BJ (cell line): Measurements from ENCODE around the gene HOXC6. TPM values are rescaled to one million over a fixed set of nuclear protein-coding genes. Genes with fewer than 3 reads are reported as not detected.

Source experiments
- CTCF ChIA-PET: fragments of 350-600 bp; formaldehyde crosslinking; extraction: SDS; loops from one replicate; lab custom pipeline; 2021; ENCODE audit warnings: antibody characterized with exemption, inconsistent platforms; lab: Yijun Ruan, JAX
- POLR2A ChIA-PET: fragments of 300-600 bp; sonication (Branson Sonifier 250); formaldehyde crosslinking; extraction: SDS; loops from one replicate; lab custom pipeline; 2021; ENCODE audit warnings: antibody characterized with exemption; lab: Charles Lee
- DNase-seq: peaks from one replicate; pipeline ENCODE4 v3.0.0-alpha.2; 2011; ENCODE audit warnings: low read depth
- H3K27me3 ChIP-seq: 2 replicates; pipeline ENCODE4 v1.6.0; 2011; ENCODE audit warnings: low read length; ENCODE audit not compliant: control insufficient read depth, insufficient read depth
- H3K36me3 ChIP-seq: 2 replicates; pipeline ENCODE4 v1.5.1; 2011; ENCODE audit warnings: low read length; ENCODE audit not compliant: control insufficient read depth, insufficient read depth
- H3K4me3 ChIP-seq: 2 replicates; pipeline ENCODE4 v1.5.1; 2011; ENCODE audit warnings: low read depth, mild to moderate bottlenecking, control low read depth, low read length
- polyA plus RNA-seq: library from polyadenylated mRNA; depleted of rRNA; stranded (reverse); fragments of >200 nt; gene quantifications from 2 replicates; pipeline ENCODE4 v1.2.3, GENCODE V29; 2011
- TF ChIP-seq, protein P1 (sequence below): IDR thresholded peaks from 2 replicates; pipeline ENCODE4 v1.5.1; 2011; ENCODE audit warnings: low read depth, mild to moderate bottlenecking, control low read depth, inconsistent platforms, low read length, moderate library complexity; ENCODE audit not compliant: insufficient read depth

HOXC6 gene
- polyA plus RNA-seq, 1 experiment = 5.9 TPM

DNA sequence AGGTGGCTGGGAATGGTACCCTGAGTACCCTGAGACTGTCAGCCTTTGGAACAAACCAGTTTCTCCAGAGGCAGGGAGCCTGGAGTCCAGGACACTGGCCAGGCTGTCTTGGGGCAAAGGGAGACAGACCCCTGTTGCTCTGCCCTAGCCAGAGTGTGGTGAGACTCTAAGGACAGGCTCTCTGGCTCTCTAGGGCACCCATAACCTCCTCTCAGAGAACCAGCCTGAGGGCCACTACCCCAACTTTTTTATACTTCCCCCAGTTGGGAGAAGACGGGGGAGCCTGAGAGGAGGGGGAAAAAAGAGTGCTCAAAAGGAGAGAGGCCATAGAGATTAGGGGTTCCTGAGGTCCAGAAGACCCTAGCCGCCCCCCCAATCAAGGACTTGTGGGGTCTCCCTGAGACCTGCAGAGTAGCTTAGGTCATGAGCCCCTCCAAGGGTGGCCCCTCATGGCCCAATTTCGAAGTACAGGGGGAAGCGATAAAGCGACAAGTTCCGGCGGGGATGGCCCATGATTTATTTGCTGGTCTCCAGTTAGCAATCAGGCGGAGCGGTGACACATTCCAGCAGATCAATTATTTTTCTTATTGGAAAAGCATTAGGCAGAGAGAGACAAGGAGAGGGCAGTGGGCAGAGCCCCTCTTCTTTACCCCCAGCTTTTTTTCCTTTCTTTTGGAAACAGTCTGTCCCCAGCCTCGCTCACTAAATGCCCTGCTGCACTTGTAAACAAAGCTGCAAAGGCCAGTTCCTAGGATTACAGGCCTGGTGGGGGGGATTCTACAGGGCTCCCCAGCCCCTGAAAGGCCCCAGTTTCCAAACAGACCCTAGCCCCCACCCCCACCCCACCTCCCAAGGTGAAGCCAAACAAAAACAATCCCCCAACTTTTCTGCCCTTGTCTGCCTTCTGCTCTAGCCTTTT lies 17.9 kb upstream of the HOXC6 start:
- CTCF ChIA-PET = interaction anchor here (1.0 to 16.8 kb wide), 6 partner anchors 22 to 203 kb away, joined by 3 to 213 read pairs (median 13); partner anchors contain the start of gene HOXC5
- TF ChIP-seq, protein P1, sequence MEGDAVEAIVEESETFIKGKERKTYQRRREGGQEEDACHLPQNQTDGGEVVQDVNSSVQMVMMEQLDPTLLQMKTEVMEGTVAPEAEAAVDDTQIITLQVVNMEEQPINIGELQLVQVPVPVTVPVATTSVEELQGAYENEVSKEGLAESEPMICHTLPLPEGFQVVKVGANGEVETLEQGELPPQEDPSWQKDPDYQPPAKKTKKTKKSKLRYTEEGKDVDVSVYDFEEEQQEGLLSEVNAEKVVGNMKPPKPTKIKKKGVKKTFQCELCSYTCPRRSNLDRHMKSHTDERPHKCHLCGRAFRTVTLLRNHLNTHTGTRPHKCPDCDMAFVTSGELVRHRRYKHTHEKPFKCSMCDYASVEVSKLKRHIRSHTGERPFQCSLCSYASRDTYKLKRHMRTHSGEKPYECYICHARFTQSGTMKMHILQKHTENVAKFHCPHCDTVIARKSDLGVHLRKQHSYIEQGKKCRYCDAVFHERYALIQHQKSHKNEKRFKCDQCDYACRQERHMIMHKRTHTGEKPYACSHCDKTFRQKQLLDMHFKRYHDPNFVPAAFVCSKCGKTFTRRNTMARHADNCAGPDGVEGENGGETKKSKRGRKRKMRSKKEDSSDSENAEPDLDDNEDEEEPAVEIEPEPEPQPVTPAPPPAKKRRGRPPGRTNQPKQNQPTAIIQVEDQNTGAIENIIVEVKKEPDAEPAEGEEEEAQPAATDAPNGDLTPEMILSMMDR = no peak
- DNase-seq = no peak
- Histone ChIP-seq H3K4me3 (no peak overlapping the region), H3K27me3 (peaks cover 22% of the 10 kb centered on the region), H3K36me3 (no peaks in the 10 kb centered on the region)
- POLR2A ChIA-PET = no interaction called here

DNA sequence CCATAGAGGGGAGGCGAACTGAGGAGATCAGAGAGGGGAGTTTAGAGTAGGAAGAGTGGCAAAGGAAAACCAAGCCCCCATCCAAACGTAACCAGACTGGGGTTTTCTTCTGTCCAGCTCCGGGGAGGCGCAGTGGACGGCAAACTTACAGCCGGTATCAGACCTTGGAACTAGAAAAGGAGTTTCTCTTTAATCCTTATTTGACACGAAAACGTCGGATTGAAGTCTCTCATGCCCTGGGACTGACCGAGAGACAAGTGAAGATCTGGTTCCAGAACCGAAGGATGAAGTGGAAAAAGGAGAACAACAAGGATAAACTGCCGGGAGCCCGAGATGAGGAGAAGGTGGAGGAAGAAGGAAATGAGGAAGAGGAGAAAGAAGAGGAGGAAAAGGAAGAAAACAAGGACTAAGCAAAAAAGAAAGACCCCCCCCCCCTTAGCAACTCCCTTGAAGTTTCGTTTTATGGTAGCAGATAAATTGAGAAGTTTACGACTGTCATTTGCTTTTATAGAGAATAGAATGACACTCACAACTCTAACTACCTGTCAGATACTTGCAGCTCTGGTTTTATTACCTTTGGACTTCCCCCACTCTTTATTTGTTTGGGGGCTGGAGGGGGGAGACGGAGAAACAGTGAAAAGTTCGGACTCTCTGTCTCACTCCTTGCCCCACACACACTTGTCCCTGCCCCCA lies 17.1 kb upstream of the HOXC6 start:
- H3K4me3 ChIP-seq = no peak overlapping the region
- CTCF ChIA-PET = interaction anchor here (1.0 to 16.8 kb wide), 4 partner anchors 22 to 197 kb away, joined by 3 to 213 read pairs (median 104); partner anchors contain the start of gene HOXC5

DNA sequence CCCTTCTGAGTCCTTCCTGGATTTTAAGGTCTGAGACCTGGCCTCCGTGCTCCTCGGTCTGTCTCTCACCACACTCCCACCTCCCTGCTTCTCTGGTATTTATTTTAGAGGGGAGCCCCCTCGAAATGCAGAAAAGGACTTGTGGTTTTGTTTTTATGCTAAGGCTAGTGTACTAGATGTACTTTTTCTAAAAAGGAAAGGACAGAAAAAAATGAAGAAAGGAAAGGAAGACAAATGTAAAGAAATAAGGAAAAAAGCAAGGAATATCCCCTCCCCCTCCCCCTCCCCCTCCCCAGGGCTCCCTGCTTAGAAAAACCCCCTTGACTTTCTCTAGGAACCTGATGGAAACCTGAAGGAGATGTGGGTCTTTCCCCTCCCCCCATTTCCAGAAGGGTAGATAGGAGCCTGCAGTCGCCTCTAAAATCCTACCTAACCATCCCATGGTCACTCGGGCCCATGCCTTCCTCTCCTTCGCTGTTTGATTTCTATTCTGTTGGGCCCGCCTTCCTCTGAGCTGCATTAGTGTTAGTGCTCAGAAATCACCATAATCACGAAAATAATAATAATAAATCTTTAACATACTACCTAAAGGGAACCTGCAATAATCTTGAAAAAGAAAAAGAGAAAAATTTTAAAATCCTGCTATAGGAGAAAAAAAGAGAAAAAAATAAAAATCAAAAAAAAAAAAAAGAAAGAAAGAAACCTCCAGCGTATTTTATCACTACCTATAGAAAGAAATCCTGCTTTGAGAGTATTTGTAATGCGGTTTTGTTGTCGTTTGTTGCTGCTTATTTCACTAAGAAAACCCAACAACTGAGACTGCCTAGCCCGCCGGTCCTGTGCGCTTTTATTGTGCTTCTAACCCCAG lies 16.3 kb upstream of the HOXC6 start:
- CTCF ChIA-PET = interaction anchor here (0.7 to 16.8 kb wide), 7 partner anchors 16 to 196 kb away, joined by 3 to 213 read pairs (median 5); partner anchors contain the start of gene HOXC5
- Histone ChIP-seq H3K36me3 (no peaks in the 10 kb centered on the region), H3K27me3 (peaks cover 27% of the 10 kb centered on the region), H3K4me3 (no peak overlapping the region)
- TF ChIP-seq, protein P1 = no peak
- POLR2A ChIA-PET = interaction anchor here (0.5 kb wide), 1 partner anchor 180 kb away, joined by 7 read pairs; no protein-coding TSS in a partner anchor
- no peak for DNase-seq

More for the DNA sequence above, 17.1 kb upstream of the HOXC6 start:
- POLR2A ChIA-PET = no interaction called here
- TF ChIP-seq, protein P1 = no peak
- no peaks in the 10 kb centered on the region for H3K36me3 ChIP-seq
- DNase-seq = no peak
- peaks cover 27% of the 10 kb centered on the region for H3K27me3 ChIP-seq

DNA sequence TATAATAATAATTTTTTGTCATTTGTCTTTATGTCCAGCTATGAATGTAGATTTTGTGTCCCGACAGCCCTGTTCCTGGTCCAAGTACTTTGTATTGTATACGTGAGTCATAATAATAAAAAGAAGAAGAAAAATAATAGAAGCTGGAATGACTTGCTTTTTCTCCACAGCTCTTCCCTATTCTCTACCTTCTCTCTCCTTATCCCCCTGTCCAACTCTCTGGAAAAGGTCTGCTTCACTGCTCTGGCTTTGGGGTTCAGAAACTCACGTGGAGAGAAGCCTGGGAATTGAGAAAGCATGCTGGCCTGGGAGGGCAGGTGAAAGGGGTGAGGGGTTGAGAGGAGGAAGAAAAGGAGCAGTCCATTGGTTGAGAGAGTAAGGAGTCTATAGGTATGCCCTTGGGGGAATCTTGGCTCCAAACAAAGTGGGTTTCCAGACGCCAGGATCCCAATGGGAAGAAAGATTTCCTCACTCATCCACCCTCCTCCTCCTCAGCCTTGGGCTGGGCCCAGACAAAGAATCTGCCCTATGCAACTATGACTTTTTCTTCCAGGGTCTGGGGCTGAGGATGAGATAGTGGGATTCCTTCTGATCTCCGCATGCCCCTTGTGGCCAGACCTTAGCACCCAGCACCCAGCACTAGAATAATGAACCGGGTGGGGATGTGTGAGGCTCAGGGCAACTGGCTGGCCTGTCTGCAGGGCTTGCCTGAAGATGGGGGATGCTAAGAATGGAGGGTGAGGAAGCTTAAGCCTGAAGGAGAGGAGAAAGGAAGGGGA lies 15.4 kb upstream of the HOXC6 start:
- H3K27me3 ChIP-seq = peaks cover 27% of the 10 kb centered on the region

More for the DNA sequence above, 15.4 kb upstream of the HOXC6 start:
- no peak for DNase-seq
- H3K4me3 ChIP-seq = no peak overlapping the region
- ChIA-PET CTCF (interaction anchor here (0.7 to 16.8 kb wide), 10 partner anchors 15 to 196 kb away, joined by 3 to 213 read pairs (median 6); partner anchors contain the start of genes HOXC10 and HOXC5), POLR2A (interaction anchor here (0.5 kb wide), 1 partner anchor 179 kb away, joined by 7 read pairs; no protein-coding TSS in a partner anchor)
- no peaks in the 10 kb centered on the region for H3K36me3 ChIP-seq
- TF ChIP-seq, protein P1 = no peak
